GM12878 (cell line): ENCODE data around the gene HYCC2. TPM values are rescaled to one million over a fixed set of nuclear protein-coding genes. Genes with fewer than 3 reads are reported as not detected.

ENCODE experiments used
- CHD2 ChIP-seq: IDR thresholded peaks from 2 replicates; pipeline ENCODE4 v1.6.1; 2011; ENCODE audit warnings: low read depth, low read length, improper control_type of control experiment, borderline replicate concordance
- CHD4 ChIP-seq: fragments of 200-600 bp; sonication (generic); IDR thresholded peaks from 2 replicates; pipeline ENCODE4 v1.6.1; 2016; ENCODE audit warnings: mild to moderate bottlenecking
- CREM ChIP-seq: IDR thresholded peaks from 2 replicates; pipeline ENCODE4 v1.6.1; 2014; ENCODE audit warnings: antibody characterized with exemption, low read depth
- CTCF ChIP-seq, 3 experiments: IDR thresholded peaks in 2 of 3; conservative IDR thresholded peaks in 1 of 3; 2 replicates each; pipeline ENCODE4 v1.5.1; 2011; ENCODE audit warnings: low read depth in 3 of 3, low read length in 3 of 3, mild to moderate bottlenecking in 3 of 3, control low read depth in 2 of 3, moderate library complexity in 2 of 3, inconsistent platforms in 1 of 3, mixed read lengths in 1 of 3; ENCODE audit not compliant: control insufficient read depth in 2 of 3, insufficient read depth in 1 of 3; ENCODE audit errors: extremely low read depth in 1 of 3
- DPF2 ChIP-seq: fragments of 450-650 bp; IDR thresholded peaks from 2 replicates; pipeline ENCODE4 v1.6.1; 2017; ENCODE audit warnings: mild to moderate bottlenecking
- EED ChIP-seq: sonication (generic); IDR thresholded peaks from 2 replicates; pipeline ENCODE4 v1.6.1; 2016; ENCODE audit warnings: antibody characterized with exemption, low read depth
- ETV6 ChIP-seq, 2 experiments: fragments of 450-650 bp in 1 of 2; IDR thresholded peaks in 1 of 2; conservative IDR thresholded peaks in 1 of 2; 2 replicates each; pipeline ENCODE4 v1.6.1; 2014; ENCODE audit warnings: antibody characterized with exemption in 1 of 2, borderline replicate concordance in 1 of 2, low read depth in 1 of 2, mild to moderate bottlenecking in 1 of 2, moderate library complexity in 1 of 2
- IKZF1 ChIP-seq: fragments of 450-650 bp; conservative IDR thresholded peaks from 2 replicates; pipeline ENCODE4 v1.6.1; 2017; ENCODE audit warnings: antibody characterized with exemption, mild to moderate bottlenecking
- JUNB ChIP-seq: IDR thresholded peaks from 2 replicates; pipeline ENCODE4 v1.6.1; 2016; ENCODE audit warnings: antibody characterized with exemption, mild to moderate bottlenecking
- MAX ChIP-seq: IDR thresholded peaks from 2 replicates; pipeline ENCODE4 v1.6.1; 2012; ENCODE audit warnings: low read depth, low read length, improper control_type of control experiment
- MEF2B ChIP-seq: fragments of 450-650 bp; IDR thresholded peaks from 2 replicates; pipeline ENCODE4 v1.6.1; 2018; ENCODE audit warnings: mild to moderate bottlenecking, moderate library complexity; ENCODE audit not compliant: partially characterized antibody, poor library complexity, severe bottlenecking
- MLLT1 ChIP-seq: fragments of 450-650 bp; IDR thresholded peaks from 2 replicates; pipeline ENCODE4 v1.6.1; 2016; ENCODE audit warnings: mild to moderate bottlenecking
- MTA2 ChIP-seq: fragments of 450-650 bp; IDR thresholded peaks from 2 replicates; pipeline ENCODE4 v1.6.1; 2016; ENCODE audit warnings: low read depth, mild to moderate bottlenecking, moderate library complexity
- MYB ChIP-seq: fragments of 150-350 bp; IDR thresholded peaks from 2 replicates; pipeline ENCODE4 v1.6.1; 2014; ENCODE audit warnings: mild to moderate bottlenecking, low read depth, low read length, borderline replicate concordance
- NFIC ChIP-seq: IDR thresholded peaks from 2 replicates; pipeline ENCODE4 v1.6.1; 2012; ENCODE audit warnings: low read depth, mild to moderate bottlenecking, inconsistent platforms, low read length, moderate library complexity
- NR2F1 ChIP-seq: fragments of 450-650 bp; conservative IDR thresholded peaks from 2 replicates; pipeline ENCODE4 v1.6.1; 2017; ENCODE audit warnings: mild to moderate bottlenecking
- PAX8 ChIP-seq: fragments of 450-650 bp; IDR thresholded peaks from 2 replicates; pipeline ENCODE4 v1.6.1; 2017; ENCODE audit warnings: mild to moderate bottlenecking, moderate library complexity
- PBX3 ChIP-seq: IDR thresholded peaks from 2 replicates; pipeline ENCODE4 v1.6.1; 2011; ENCODE audit warnings: mild to moderate bottlenecking, low read depth, low read length, moderate library complexity; ENCODE audit not compliant: insufficient replicate concordance
- POU2F2 ChIP-seq: IDR thresholded peaks from 3 replicates; pipeline ENCODE4 v1.6.1; 2011; ENCODE audit warnings: low read depth, mild to moderate bottlenecking, low read length, borderline replicate concordance
- RAD51 ChIP-seq: fragments of 450-650 bp; IDR thresholded peaks from 2 replicates; pipeline ENCODE4 v1.6.1; 2016; ENCODE audit warnings: moderate library complexity, mild to moderate bottlenecking, inconsistent platforms
- STAT1 ChIP-seq: fragments of 450-650 bp; conservative IDR thresholded peaks from 2 replicates; pipeline ENCODE4 v1.6.1; 2014; ENCODE audit warnings: antibody characterized with exemption, mild to moderate bottlenecking
- TBL1XR1 ChIP-seq: IDR thresholded peaks from 2 replicates; pipeline ENCODE4 v1.6.1; 2012; ENCODE audit warnings: low read depth, low read length, improper control_type of control experiment
- ZBTB33 ChIP-seq: fragments of 450-650 bp; IDR thresholded peaks from 2 replicates; pipeline ENCODE4 v1.6.1; 2017; ENCODE audit warnings: mild to moderate bottlenecking
- ZNF24 ChIP-seq: fragments of 450-650 bp; IDR thresholded peaks from 2 replicates; pipeline ENCODE4 v1.6.1; 2017; ENCODE audit warnings: antibody characterized with exemption, mild to moderate bottlenecking
- polyA plus RNA-seq, 11 experiments: library from polyadenylated mRNA; depleted of rRNA in 4 of 11; unstranded in 6 of 11; stranded (reverse) in 5 of 11; fragments of >200 nt; fragmentation: Nextera tagmentation in 4 of 11; fragmentation: Illumina TruSeq in 1 of 11; extraction: Ambion mirVana in 4 of 11; extraction: Trizol in 1 of 11; gene quantifications; 1 replicate in 1 of 11; 2 replicates in 10 of 11; pipeline versions ENCODE4 v1.2.1 to v1.2.3, GENCODE V29; 2011 to 2016; ENCODE audit warnings: inconsistent platforms in 2 of 11, missing spikeins in 2 of 11, low read depth in 1 of 11
- total RNA-seq, 4 experiments: library from RNA; depleted of rRNA in 3 of 4; stranded (reverse); fragments of >200 nt in 3 of 4; fragmentation: Illumina TruSeq in 1 of 4; extraction: Trizol in 1 of 4; gene quantifications; 2 replicates each; pipeline versions ENCODE4 v1.2.1 to v1.2.3, GENCODE V29; 2013 to 2021

Gene HYCC2
- total and polyA plus RNA-seq, 10 of the 15 experiments (the other 5 are each of a cell fraction or from before 2014, with no cell fraction given), result 3.4 to 17.4 (median 8.0) TPM

- TF ChIP-seq ZBTB33 (no peak), ETV6 (conservative IDR thresholded peaks at IDR 0.05 in 1 of 2, IDR thresholded peaks at IDR 0.05 in 1 of 2; ENCODE audit: borderline replicate concordance in 1 of 2, low read depth in 1 of 2) (peak in 1 of 2 experiments; percentile 98; a peak in 2 of 4 replicates), MEF2B (peak; percentile 98), CREM (peak; percentile 83), MYB (peak; percentile 91), MTA2 (peak; percentile 94), EED (peak; percentile 93; the same call in 1 of the 2 replicates), STAT1 (no peak), CHD4 (no peak), PAX8 (no peak), MAX (peak; percentile 67), IKZF1 (peak; percentile 99), JUNB (peak; percentile 9; the same call in 1 of the 2 replicates), ZNF24 (peak; percentile 74), RAD51 (0 out of 2 replicates have a peak, but pooled peaks have one; percentile 17), DPF2 (peak; percentile 92), CHD2 (peak; percentile 87), NR2F1 (peak; percentile 97), PBX3 (no peak), CTCF (IDR thresholded peaks at IDR 0.05 in 2 of 3, conservative IDR thresholded peaks at IDR 0.05 in 1 of 3; ENCODE audit: control insufficient read depth in 2 of 3, extremely low read depth in 1 of 3, insufficient read depth in 1 of 3, low read depth in 3 of 3, low read length in 3 of 3) (peak; percentile 37 to 65 (median 42)), POU2F2 (peak; percentile 96), MLLT1 (peak; percentile 91), NFIC (no peak), TBL1XR1 (peak; percentile 96)
Observed at GRCh38 chr2:201118121-201118960, 46.9 kb upstream of the HYCC2 start (continued).
